Measurements from ENCODE around the gene RNF214. TPM values are rescaled to one million over a fixed set of nuclear protein-coding genes. Genes with fewer than 3 reads are reported as not detected.

The RNF214 gene
- total RNA-seq, 1 experiment from 2014 or later: 7.0 TPM

- Histone ChIP-seq H3K4me2 (ENCODE audit: low read depth, low read length, poor library complexity, severe bottlenecking) (no peak overlapping the region), H3K79me2 (ENCODE audit: low read length) (no peaks in the 10 kb centered on the region), H3K4me3 (ENCODE audit: low read length) (no peak overlapping the region), H4K20me1 (ENCODE audit: insufficient read depth, low read depth, low read length) (no peaks in the 10 kb centered on the region), H3K9me2 (replicated peaks; ENCODE audit: insufficient read depth, low read length) (no peaks in the 10 kb centered on the region), H3K9me3 (ENCODE audit: low read length) (no peaks in the 10 kb centered on the region), H2AFZ (ENCODE audit: low read length) (no peak overlapping the region), H3K4me1 (ENCODE audit: low read length) (no peaks in the 10 kb centered on the region), H3K9ac (ENCODE audit: low read length) (no peak overlapping the region), H3K27me3 (ENCODE audit: low read length) (no peaks in the 10 kb centered on the region), H3K36me3 (ENCODE audit: insufficient read depth, low read length) (no peaks in the 10 kb centered on the region), H3K27ac (ENCODE audit: low read length) (no peak overlapping the region)
- DNase-seq: no peak
Measured at GRCh38 chr11:117282956-117283355, 50.5 kb downstream of the RNF214 start.

GRCh38 chr11:117284053-117284452, 51.6 kb downstream of the RNF214 start:
- Histone ChIP-seq H3K27me3 (ENCODE audit: low read length) (no peaks in the 10 kb centered on the region), H3K4me1 (ENCODE audit: low read length) (no peaks in the 10 kb centered on the region), H3K4me2 (ENCODE audit: low read depth, low read length, poor library complexity, severe bottlenecking) (no peak overlapping the region), H3K79me2 (ENCODE audit: low read length) (no peaks in the 10 kb centered on the region), H3K9me2 (replicated peaks; ENCODE audit: insufficient read depth, low read length) (no peaks in the 10 kb centered on the region), H3K4me3 (ENCODE audit: low read length) (no peak overlapping the region), H3K9me3 (ENCODE audit: low read length) (no peaks in the 10 kb centered on the region), H2AFZ (ENCODE audit: low read length) (no peak overlapping the region), H3K27ac (ENCODE audit: low read length) (no peak overlapping the region), H3K9ac (ENCODE audit: low read length) (no peak overlapping the region), H4K20me1 (ENCODE audit: insufficient read depth, low read depth, low read length) (no peaks in the 10 kb centered on the region), H3K36me3 (ENCODE audit: insufficient read depth, low read length) (no peaks in the 10 kb centered on the region)
- no peak for DNase-seq

GRCh38 chr11:117286588-117286987, 54.1 kb downstream of the RNF214 start:
- Histone ChIP-seq H3K4me2 (ENCODE audit: low read depth, low read length, poor library complexity, severe bottlenecking) (no peak overlapping the region), H2AFZ (ENCODE audit: low read length) (no peak overlapping the region), H3K9me3 (ENCODE audit: low read length) (no peaks in the 10 kb centered on the region), H3K9me2 (replicated peaks; ENCODE audit: insufficient read depth, low read length) (no peaks in the 10 kb centered on the region), H3K9ac (ENCODE audit: low read length) (no peak overlapping the region), H3K4me3 (ENCODE audit: low read length) (no peak overlapping the region), H3K27me3 (ENCODE audit: low read length) (no peaks in the 10 kb centered on the region), H3K36me3 (ENCODE audit: insufficient read depth, low read length) (no peaks in the 10 kb centered on the region), H3K27ac (ENCODE audit: low read length) (no peak overlapping the region), H3K79me2 (ENCODE audit: low read length) (no peaks in the 10 kb centered on the region), H4K20me1 (ENCODE audit: insufficient read depth, low read depth, low read length) (no peaks in the 10 kb centered on the region), H3K4me1 (ENCODE audit: low read length) (no peaks in the 10 kb centered on the region)
- DNase-seq: no peak

- H3K4me1 ChIP-seq (ENCODE audit: low read length): no peaks in the 10 kb centered on the region
Measured at GRCh38 chr11:117287668-117288067, 55.2 kb downstream of the RNF214 start.

GRCh38 chr11:117289795-117290194, 57.3 kb downstream of the RNF214 start:
- H4K20me1 ChIP-seq (ENCODE audit: insufficient read depth, low read depth, low read length): no peaks in the 10 kb centered on the region
- no peak overlapping the region for H2AFZ ChIP-seq (ENCODE audit: low read length)
- H3K4me1 ChIP-seq (ENCODE audit: low read length): no peaks in the 10 kb centered on the region
- H3K4me2 ChIP-seq (ENCODE audit: low read depth, low read length, poor library complexity, severe bottlenecking): no peak overlapping the region
- no peak overlapping the region for H3K27ac ChIP-seq (ENCODE audit: low read length)
- no peaks in the 10 kb centered on the region for H3K9me2 ChIP-seq (replicated peaks; ENCODE audit: insufficient read depth, low read length)
- DNase-seq: no peak
- H3K9me3 ChIP-seq (ENCODE audit: low read length): no peaks in the 10 kb centered on the region
- H3K27me3 ChIP-seq (ENCODE audit: low read length): no peaks in the 10 kb centered on the region
- H3K4me3 ChIP-seq (ENCODE audit: low read length): no peak overlapping the region
- no peaks in the 10 kb centered on the region for H3K36me3 ChIP-seq (ENCODE audit: insufficient read depth, low read length)
- no peak overlapping the region for H3K9ac ChIP-seq (ENCODE audit: low read length)
- H3K79me2 ChIP-seq (ENCODE audit: low read length): no peaks in the 10 kb centered on the region

More at GRCh38 chr11:117287668-117288067, 55.2 kb downstream of the RNF214 start:
- H4K20me1 ChIP-seq (ENCODE audit: insufficient read depth, low read depth, low read length): no peaks in the 10 kb centered on the region
- no peak overlapping the region for H3K27ac ChIP-seq (ENCODE audit: low read length)
- H3K4me3 ChIP-seq (ENCODE audit: low read length): no peak overlapping the region
- H3K9ac ChIP-seq (ENCODE audit: low read length): no peak overlapping the region
- H3K27me3 ChIP-seq (ENCODE audit: low read length): no peaks in the 10 kb centered on the region
- no peak for DNase-seq
- no peaks in the 10 kb centered on the region for H3K79me2 ChIP-seq (ENCODE audit: low read length)
- no peaks in the 10 kb centered on the region for H3K36me3 ChIP-seq (ENCODE audit: insufficient read depth, low read length)
- no peak overlapping the region for H2AFZ ChIP-seq (ENCODE audit: low read length)
- no peaks in the 10 kb centered on the region for H3K9me2 ChIP-seq (replicated peaks; ENCODE audit: insufficient read depth, low read length)
- no peak overlapping the region for H3K4me2 ChIP-seq (ENCODE audit: low read depth, low read length, poor library complexity, severe bottlenecking)
- H3K9me3 ChIP-seq (ENCODE audit: low read length): no peaks in the 10 kb centered on the region

- Histone ChIP-seq H3K79me2 (ENCODE audit: low read length) (no peaks in the 10 kb centered on the region), H3K4me2 (ENCODE audit: low read depth, low read length, poor library complexity, severe bottlenecking) (no peak within 1 kb of the TSS), H3K4me3 (ENCODE audit: low read length) (no peak within 1 kb of the TSS), H3K9me3 (ENCODE audit: low read length) (no peaks in the 10 kb centered on the region), H3K9me2 (replicated peaks; ENCODE audit: insufficient read depth, low read length) (no peaks in the 10 kb centered on the region), H3K36me3 (ENCODE audit: insufficient read depth, low read length) (no peaks in the 10 kb centered on the region), H3K4me1 (ENCODE audit: low read length) (no peaks in the 10 kb centered on the region), H3K27me3 (ENCODE audit: low read length) (no peaks in the 10 kb centered on the region), H4K20me1 (ENCODE audit: insufficient read depth, low read depth, low read length) (no peaks in the 10 kb centered on the region), H3K9ac (ENCODE audit: low read length) (no peak within 1 kb of the TSS), H2AFZ (ENCODE audit: low read length) (no peak within 1 kb of the TSS), H3K27ac (ENCODE audit: low read length) (no peak within 1 kb of the TSS)
- no peak for DNase-seq
Measured at GRCh38 chr11:117290809-117291396, 58.4 kb downstream of the RNF214 start, which contains the start of gene BACE1-AS. Gene BACE1-AS, plus strand, starts transcription at chr11:117291346.

GRCh38 chr11:117292616-117293015, 60.1 kb downstream of the RNF214 start:
- H3K9me2 ChIP-seq (replicated peaks; ENCODE audit: insufficient read depth, low read length): no peaks in the 10 kb centered on the region
- H3K79me2 ChIP-seq (ENCODE audit: low read length): no peaks in the 10 kb centered on the region
- H3K9me3 ChIP-seq (ENCODE audit: low read length): no peaks in the 10 kb centered on the region
- H3K27me3 ChIP-seq (ENCODE audit: low read length): no peaks in the 10 kb centered on the region
- H4K20me1 ChIP-seq (ENCODE audit: insufficient read depth, low read depth, low read length): no peaks in the 10 kb centered on the region
- no peak overlapping the region for H2AFZ ChIP-seq (ENCODE audit: low read length)
- H3K27ac ChIP-seq (ENCODE audit: low read length): no peak overlapping the region
- no peak overlapping the region for H3K4me2 ChIP-seq (ENCODE audit: low read depth, low read length, poor library complexity, severe bottlenecking)
- H3K4me1 ChIP-seq (ENCODE audit: low read length): no peaks in the 10 kb centered on the region
- no peak for DNase-seq
- H3K9ac ChIP-seq (ENCODE audit: low read length): no peak overlapping the region
- no peak overlapping the region for H3K4me3 ChIP-seq (ENCODE audit: low read length)
- no peaks in the 10 kb centered on the region for H3K36me3 ChIP-seq (ENCODE audit: insufficient read depth, low read length)

GRCh38 chr11:117295438-117296137, 63.1 kb downstream of the RNF214 start:
- H3K9ac ChIP-seq (ENCODE audit: low read length): no peak overlapping the region

More at GRCh38 chr11:117295438-117296137, 63.1 kb downstream of the RNF214 start:
- no peaks in the 10 kb centered on the region for H3K9me3 ChIP-seq (ENCODE audit: low read length)
- H3K27ac ChIP-seq (ENCODE audit: low read length): no peak overlapping the region
- H3K9me2 ChIP-seq (replicated peaks; ENCODE audit: insufficient read depth, low read length): no peaks in the 10 kb centered on the region
- H2AFZ ChIP-seq (ENCODE audit: low read length): no peak overlapping the region
- H3K4me3 ChIP-seq (ENCODE audit: low read length): no peak overlapping the region
- H3K4me1 ChIP-seq (ENCODE audit: low read length): no peaks in the 10 kb centered on the region
- no peaks in the 10 kb centered on the region for H4K20me1 ChIP-seq (ENCODE audit: insufficient read depth, low read depth, low read length)
- no peaks in the 10 kb centered on the region for H3K27me3 ChIP-seq (ENCODE audit: low read length)
- H3K36me3 ChIP-seq (ENCODE audit: insufficient read depth, low read length): no peaks in the 10 kb centered on the region
- DNase-seq: no peak
- no peak overlapping the region for H3K4me2 ChIP-seq (ENCODE audit: low read depth, low read length, poor library complexity, severe bottlenecking)
- no peaks in the 10 kb centered on the region for H3K79me2 ChIP-seq (ENCODE audit: low read length)
